Measurements from ENCODE around the gene AFF3.

DNA sequence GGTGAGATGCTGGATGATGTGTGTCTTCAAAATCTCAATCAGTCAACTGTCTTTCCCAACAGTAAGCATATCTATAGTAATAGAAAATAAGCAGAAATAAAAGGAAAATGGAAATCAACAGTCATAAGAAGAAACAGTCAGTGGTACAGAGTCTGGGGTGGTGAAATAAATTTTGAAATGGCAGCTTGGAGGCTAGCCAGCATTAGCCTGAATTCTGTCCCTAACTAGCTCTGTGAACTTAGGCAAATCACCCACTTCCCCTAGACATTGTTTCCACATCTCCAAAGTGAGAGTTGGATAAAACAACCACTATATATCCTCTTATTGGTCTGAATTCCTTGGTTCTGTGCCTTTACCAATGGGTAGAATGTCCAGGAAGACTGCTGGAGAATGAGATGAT, 462.9 kb downstream of the AFF3 start:
- TF ChIP-seq EZH2 (IDR thresholded peaks at IDR 0.05; ENCODE audit: borderline replicate concordance, low read length): no peak
- TF ChIP-seq CTCF (conservative IDR thresholded peaks at IDR 0.05 in 1 of 2, IDR thresholded peaks at IDR 0.05 in 1 of 2; ENCODE audit: extremely low read depth in 1 of 2, insufficient read depth in 1 of 2, low read depth in 1 of 2, low read length in 2 of 2): no peak

Data from mammary epithelial cell (primary cell).